ENCODE results near the gene ANG. TPM values are rescaled to one million over a fixed set of nuclear protein-coding genes. Genes with fewer than 3 reads are reported as not detected.

The ANG gene
- total RNA-seq, 4 donors from 2014 or later: 1.4 to 15.1 (median 5.8) TPM

DNA sequence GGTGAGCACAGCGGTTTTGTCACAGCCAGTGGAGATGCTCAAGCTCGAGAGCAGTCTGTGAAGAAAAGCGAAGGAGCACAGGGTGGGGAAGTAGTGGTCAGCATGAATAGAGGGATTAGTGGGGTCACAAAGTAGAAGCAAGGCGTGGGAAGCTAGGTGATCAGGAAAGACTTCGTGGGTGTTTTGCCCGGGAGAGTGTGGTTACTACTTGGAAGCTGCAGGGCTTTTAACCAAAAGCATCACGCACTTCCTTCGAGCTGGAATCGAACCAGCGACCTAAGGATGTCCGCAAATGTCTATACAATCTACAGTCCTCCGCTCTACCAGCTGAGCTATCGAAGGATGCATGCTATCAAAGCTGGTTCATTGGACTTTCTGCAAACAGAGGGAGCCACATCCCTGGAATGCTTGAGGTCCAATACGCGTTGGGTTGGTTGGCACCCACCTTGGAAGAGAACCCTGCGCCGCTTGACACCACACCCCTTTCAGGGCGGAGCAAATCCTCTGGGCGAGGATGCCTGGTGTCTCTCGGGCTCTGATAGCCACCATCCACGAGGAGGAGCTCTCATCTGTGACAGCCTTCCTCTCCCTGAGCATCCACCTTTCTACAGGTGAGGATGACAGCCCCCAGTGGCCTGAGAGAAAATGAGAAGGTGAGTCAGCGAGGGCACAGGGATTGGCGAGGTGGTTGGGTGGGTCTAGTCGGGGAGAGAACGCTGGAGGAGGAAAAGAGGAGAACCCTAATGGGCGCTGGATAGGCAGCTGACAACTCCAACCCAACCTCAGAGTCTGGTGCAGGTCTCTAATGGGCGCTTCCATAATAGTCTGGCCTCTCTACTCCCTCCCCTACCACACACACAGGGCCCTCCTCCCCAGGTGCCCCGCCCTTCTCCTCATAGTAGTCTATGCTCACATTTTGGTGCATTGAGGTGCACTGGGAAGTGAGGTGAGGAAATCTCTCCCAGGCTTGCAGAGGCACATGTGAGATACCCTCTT lies 31.1 kb upstream of the ANG start:
- Histone ChIP-seq H3K9me3 (no peaks in the 10 kb centered on the region), H3K27me3 (peaks cover 0 to 98% (median 14%) of the 10 kb centered on the region in 4 donors), H3K4me1 (peaks cover 0 to 11% (median 4%) of the 10 kb centered on the region in 3 donors), H3K27ac (no peak overlapping the region), H3K4me3 (no peak overlapping the region), H3K36me3 (no peaks in the 10 kb centered on the region)
- no peak for DNase-seq
- TF ChIP-seq POLR2A (IDR thresholded peaks at IDR 0.05): no peak
- peak in 1 of 6 experiments; percentile 12 for TF ChIP-seq CTCF (IDR thresholded peaks at IDR 0.05)
- 32 to 42% methylated on average over 16 to 26 of the region's 28 CpGs for WGBS, 2 donors
- intact Hi-C loops (cut with DNase I): no loop called here

DNA sequence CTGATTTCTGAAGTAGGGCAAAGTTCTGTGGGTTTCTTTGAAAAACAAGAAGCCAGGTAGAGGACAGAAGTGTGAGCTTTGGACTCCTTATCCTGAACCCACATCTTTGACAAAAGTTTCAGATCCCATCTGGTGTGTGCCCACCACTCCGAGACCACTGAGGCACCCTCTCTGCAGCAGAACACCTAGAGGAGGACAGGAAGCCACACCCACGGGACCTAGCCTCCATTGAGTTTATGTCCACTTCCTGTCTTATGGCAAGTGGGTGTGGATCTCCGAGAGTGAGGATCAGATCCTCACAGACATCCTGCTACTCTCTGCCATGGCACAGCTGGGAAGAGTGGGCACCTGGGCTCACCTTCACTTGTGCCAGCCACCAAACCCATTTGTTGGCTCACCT lies 30.3 kb upstream of the ANG start:
- Histone ChIP-seq H3K27me3 (peaks cover 0 to 98% (median 9%) of the 10 kb centered on the region in 4 donors), H3K27ac (no peak overlapping the region), H3K4me3 (no peak overlapping the region), H3K9me3 (no peaks in the 10 kb centered on the region), H3K4me1 (peaks cover 2 to 12% (median 6%) of the 10 kb centered on the region in 3 donors), H3K36me3 (no peaks in the 10 kb centered on the region)
- intact Hi-C loops (cut with DNase I): no loop called here
- 64 to 77% methylated on average over 2 of the region's 3 CpGs for WGBS, 2 donors
- DNase-seq: no peak
- TF ChIP-seq CTCF (IDR thresholded peaks at IDR 0.05) (no peak), POLR2A (IDR thresholded peaks at IDR 0.05) (no peak)

GRCh38 chr14:20659336-20659735 lies 29.2 kb upstream of the ANG start:
- TF ChIP-seq CTCF (IDR thresholded peaks at IDR 0.05): no peak
- TF ChIP-seq POLR2A (IDR thresholded peaks at IDR 0.05): no peak
- H3K36me3 ChIP-seq: no peaks in the 10 kb centered on the region
- H3K27me3 ChIP-seq: peaks cover 0 to 98% (median 2%) of the 10 kb centered on the region in 4 donors
- no peak overlapping the region for H3K4me3 ChIP-seq
- intact Hi-C loops (cut with DNase I): no loop called here
- no peak for DNase-seq
- peaks cover 6 to 14% (median 12%) of the 10 kb centered on the region in 3 donors for H3K4me1 ChIP-seq
- 51 to 77% methylated on average over 4 to 6 of the region's 6 CpGs for WGBS, 2 donors
- no peak overlapping the region for H3K27ac ChIP-seq
- no peaks in the 10 kb centered on the region for H3K9me3 ChIP-seq

DNA sequence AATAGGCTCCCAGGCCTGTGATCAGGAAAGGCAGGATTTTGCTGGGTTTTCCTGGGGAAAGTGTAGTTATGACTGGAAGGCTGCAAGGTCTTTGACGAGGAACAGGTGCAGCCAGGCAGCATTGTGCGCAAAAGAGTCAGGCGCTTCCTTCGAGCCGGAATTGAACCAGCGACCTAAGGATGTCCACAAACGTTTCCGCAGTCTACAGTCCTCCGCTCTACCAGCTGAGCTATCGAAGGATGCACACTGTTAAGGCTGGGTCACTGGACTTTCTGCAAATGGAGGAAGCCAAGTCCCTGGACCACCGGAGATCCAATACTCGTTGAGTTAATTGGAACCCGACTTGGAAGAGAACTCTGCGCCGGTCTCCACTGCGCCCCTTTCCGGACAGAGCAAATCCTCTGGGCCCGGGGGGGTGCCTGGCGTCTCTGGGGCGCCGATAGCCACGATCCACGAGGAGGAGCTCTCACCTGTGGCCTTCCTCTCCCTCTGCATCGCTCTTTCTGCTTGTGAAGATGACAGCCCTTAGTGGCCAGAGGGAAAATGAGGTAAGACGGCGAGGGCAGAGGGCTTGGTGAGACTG lies 28.7 kb upstream of the ANG start:
- Histone ChIP-seq H3K27me3 (peaks cover 0 to 100% (median 2%) of the 10 kb centered on the region in 4 donors), H3K27ac (no peak overlapping the region), H3K36me3 (no peaks in the 10 kb centered on the region), H3K9me3 (no peaks in the 10 kb centered on the region), H3K4me1 (peaks cover 6 to 14% (median 12%) of the 10 kb centered on the region in 3 donors), H3K4me3 (no peak overlapping the region)
- no peak for DNase-seq
- WGBS, 2 donors: 57 to 66% methylated on average over 14 to 17 of the region's 26 CpGs
- TF ChIP-seq CTCF (IDR thresholded peaks at IDR 0.05) (no peak), POLR2A (IDR thresholded peaks at IDR 0.05) (no peak)
- intact Hi-C loops (cut with DNase I): no loop called here

GRCh38 chr14:20661197-20661596 lies 27.4 kb upstream of the ANG start:
- Histone ChIP-seq H3K27ac (no peak overlapping the region), H3K27me3 (peaks cover 0 to 100% (median 0%) of the 10 kb centered on the region in 4 donors), H3K36me3 (no peaks in the 10 kb centered on the region), H3K4me1 (peaks cover 6 to 14% (median 12%) of the 10 kb centered on the region in 3 donors), H3K9me3 (no peaks in the 10 kb centered on the region), H3K4me3 (no peak overlapping the region)
- no peak for TF ChIP-seq CTCF (IDR thresholded peaks at IDR 0.05)
- no peak for TF ChIP-seq POLR2A (IDR thresholded peaks at IDR 0.05)
- DNase-seq: no peak
- intact Hi-C loops (cut with DNase I): no loop called here
- 58 to 70% methylated on average over 2 of the region's 2 CpGs for WGBS, 2 donors

All from esophagus squamous epithelium (tissue), 5 donors.